CD4-positive, alpha-beta T cell (primary cell): ENCODE data around the gene IRX3. TPM values are rescaled to one million over a fixed set of nuclear protein-coding genes. Genes with fewer than 3 reads are reported as not detected.
"Not testable (repeated sequence)": the region's sequence is repeated elsewhere in the genome, so short reads cannot be mapped to it uniquely, and the experiment has no call there.

Source experiments
- ATAC-seq: fragments of 200-7000 bp; cut with Tn5 transposase; one replicate; pipeline ENCODE4 v1.10.0; 2022; ENCODE audit warnings: mild to moderate bottlenecking; ENCODE audit not compliant: poor library complexity
- CTCF ChIA-PET: fragments of 350-600 bp; sonication (Branson Sonifier 250); formaldehyde crosslinking; loops from one replicate; lab custom pipeline; 2021; ENCODE audit warnings: antibody characterized with exemption, inconsistent platforms; lab: Charles Lee
- POLR2A ChIA-PET: fragments of 350-600 bp; sonication (Branson Sonifier 250); formaldehyde crosslinking; loops from one replicate; lab custom pipeline; 2021; ENCODE audit warnings: antibody characterized with exemption, inconsistent platforms; lab: Charles Lee
- DNase-seq, 14 experiments: peaks; one replicate each; pipeline ENCODE4 v3.0.0-alpha.2; 2013 to 2020; ENCODE audit warnings: mixed read lengths in 2 of 14
- H3K27ac ChIP-seq, 2 donors: one replicate each; pipeline versions ENCODE4 v1.5.1 to v1.7.0; 2013; ENCODE audit warnings: low read length in 2 of 2, low read depth in 1 of 2, mild to moderate bottlenecking in 1 of 2
- H3K27me3 ChIP-seq, 2 experiments: 1 replicate in 1 of 2; 2 replicates in 1 of 2; pipeline versions ENCODE4 v1.6.1 to v1.7.0; 2013; ENCODE audit warnings: low read length in 2 of 2, control low read depth in 1 of 2, mild to moderate bottlenecking in 1 of 2, moderate library complexity in 1 of 2; ENCODE audit not compliant: insufficient read depth in 2 of 2, control insufficient read depth in 1 of 2
- H3K36me3 ChIP-seq: one replicate; pipeline ENCODE4 v1.6.1; 2013; ENCODE audit warnings: low read length, control low read depth; ENCODE audit not compliant: insufficient read depth
- H3K4me1 ChIP-seq: one replicate; pipeline ENCODE4 v1.6.1; 2013; ENCODE audit warnings: low read length, control low read depth; ENCODE audit not compliant: insufficient read depth
- H3K4me3 ChIP-seq: one replicate; pipeline ENCODE4 v1.5.1; 2013; ENCODE audit warnings: mild to moderate bottlenecking, low read length, moderate library complexity
- H3K9me3 ChIP-seq, 2 experiments: 1 replicate in 1 of 2; 2 replicates in 1 of 2; pipeline versions ENCODE4 v1.6.1 to v1.7.0; 2013; ENCODE audit warnings: low read length in 2 of 2, mild to moderate bottlenecking in 2 of 2, control low read depth in 1 of 2, moderate library complexity in 1 of 2; ENCODE audit not compliant: control insufficient read depth in 1 of 2, insufficient read depth in 1 of 2
- H3K27ac Mint-ChIP-seq: one replicate; pipeline ENCODE4 v1.8.0; 2020; ENCODE audit warnings: mixed read lengths
- H3K27me3 Mint-ChIP-seq: one replicate; pipeline ENCODE4 v1.8.0; 2021; ENCODE audit warnings: mixed read lengths
- H3K36me3 Mint-ChIP-seq: one replicate; pipeline ENCODE4 v1.8.0; 2021; ENCODE audit warnings: low read depth, mixed read lengths
- H3K4me1 Mint-ChIP-seq: one replicate; pipeline ENCODE4 v1.8.0; 2021; ENCODE audit warnings: low read depth, mixed read lengths
- H3K4me3 Mint-ChIP-seq: one replicate; pipeline ENCODE4 v1.8.0; 2020; ENCODE audit warnings: mild to moderate bottlenecking, mixed read lengths
- H3K9me3 Mint-ChIP-seq: one replicate; pipeline ENCODE4 v1.8.0; 2020; ENCODE audit warnings: mixed read lengths
- intact Hi-C, 2 experiments: fragments of 100-400 bp; cut with DNase I in 1 of 2; cut with micrococcal nuclease in 1 of 2; formaldehyde crosslinking; loops; one replicate each; pipeline versions ENCODE4 v1.15.1 to v1.9.0; 2023 to 2025; cut with DNase I, micrococcal nuclease
- total RNA-seq, 174 experiments: library from RNA in 2 of 174; stranded (reverse) in 2 of 174; gene quantifications; one replicate each; pipeline ENCODE4 v1.2.3 and lab custom pipeline; 2021 to 2026
- TF ChIP-seq, protein P1 (sequence below): fragments of 200-600 bp; IDR thresholded peaks from one replicate; pipeline ENCODE4 v1.8.0; 2022; ENCODE audit warnings: antibody characterized with exemption, mild to moderate bottlenecking

The IRX3 gene
- total RNA-seq, 2 experiments from 2014 or later = not detected

DNA sequence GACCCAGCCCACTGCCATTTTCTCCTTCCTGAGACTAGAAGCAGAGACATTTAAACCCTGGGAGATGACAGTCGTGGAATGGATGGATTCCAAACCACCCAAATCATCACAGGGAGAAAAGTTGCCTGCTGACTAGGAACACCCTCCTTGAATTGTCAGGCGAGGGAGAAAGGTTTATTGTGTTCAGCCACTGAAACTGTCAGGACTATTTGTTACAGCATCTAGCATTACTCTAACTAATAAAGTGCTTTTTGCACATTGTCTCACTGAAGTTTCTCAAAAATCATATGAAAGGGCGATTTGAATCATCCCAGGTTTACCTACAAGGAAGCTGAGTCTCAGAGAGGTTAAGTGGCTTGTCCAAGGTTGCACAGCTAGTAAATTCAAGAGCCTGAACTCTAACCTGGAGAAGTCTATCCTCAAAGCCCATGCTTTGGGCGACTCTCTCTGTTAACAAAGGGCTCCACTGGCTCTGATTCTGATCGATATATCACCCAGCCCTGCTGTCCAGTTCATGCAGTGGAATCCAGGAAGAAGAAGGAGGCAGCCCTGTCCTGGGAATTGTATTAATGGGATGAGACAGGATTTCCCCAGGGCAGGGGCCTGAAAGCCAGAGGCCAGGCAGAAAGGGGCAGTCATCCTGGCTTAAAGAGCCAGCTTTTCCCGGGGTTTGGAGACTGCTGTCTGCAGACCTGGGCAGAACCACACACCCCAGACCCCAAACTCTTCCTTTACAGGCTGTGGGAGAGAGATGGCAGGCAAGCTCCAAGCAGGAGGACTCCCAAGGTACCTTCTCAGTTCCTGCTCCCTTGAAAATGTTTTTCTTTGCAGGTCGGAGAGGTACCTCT is 37.5 kb downstream of the IRX3 start:
- Histone ChIP-seq H3K27ac (no peak overlapping the region), H3K27me3 (peaks cover 0 to 4% of the 10 kb centered on the region in 2 experiments), H3K4me3 (no peak overlapping the region), H3K9me3 (peaks cover 0 to 10% of the 10 kb centered on the region in 2 experiments), H3K4me1 (no peaks in the 10 kb centered on the region), H3K36me3 (no peaks in the 10 kb centered on the region)
- TF ChIP-seq, protein P1, sequence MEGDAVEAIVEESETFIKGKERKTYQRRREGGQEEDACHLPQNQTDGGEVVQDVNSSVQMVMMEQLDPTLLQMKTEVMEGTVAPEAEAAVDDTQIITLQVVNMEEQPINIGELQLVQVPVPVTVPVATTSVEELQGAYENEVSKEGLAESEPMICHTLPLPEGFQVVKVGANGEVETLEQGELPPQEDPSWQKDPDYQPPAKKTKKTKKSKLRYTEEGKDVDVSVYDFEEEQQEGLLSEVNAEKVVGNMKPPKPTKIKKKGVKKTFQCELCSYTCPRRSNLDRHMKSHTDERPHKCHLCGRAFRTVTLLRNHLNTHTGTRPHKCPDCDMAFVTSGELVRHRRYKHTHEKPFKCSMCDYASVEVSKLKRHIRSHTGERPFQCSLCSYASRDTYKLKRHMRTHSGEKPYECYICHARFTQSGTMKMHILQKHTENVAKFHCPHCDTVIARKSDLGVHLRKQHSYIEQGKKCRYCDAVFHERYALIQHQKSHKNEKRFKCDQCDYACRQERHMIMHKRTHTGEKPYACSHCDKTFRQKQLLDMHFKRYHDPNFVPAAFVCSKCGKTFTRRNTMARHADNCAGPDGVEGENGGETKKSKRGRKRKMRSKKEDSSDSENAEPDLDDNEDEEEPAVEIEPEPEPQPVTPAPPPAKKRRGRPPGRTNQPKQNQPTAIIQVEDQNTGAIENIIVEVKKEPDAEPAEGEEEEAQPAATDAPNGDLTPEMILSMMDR = no peak
- intact Hi-C loops = no loop called here
- Mint-ChIP-seq H3K9me3 (no peaks in the 10 kb centered on the region), H3K4me3 (no peak overlapping the region), H3K27ac (no peak overlapping the region), H3K36me3 (no peaks in the 10 kb centered on the region), H3K27me3 (peaks cover 2% of the 10 kb centered on the region), H3K4me1 (no peaks in the 10 kb centered on the region)
- ATAC-seq (no peak), DNase-seq (no peak)
- POLR2A ChIA-PET = no interaction called here
- CTCF ChIA-PET = no interaction called here

DNA sequence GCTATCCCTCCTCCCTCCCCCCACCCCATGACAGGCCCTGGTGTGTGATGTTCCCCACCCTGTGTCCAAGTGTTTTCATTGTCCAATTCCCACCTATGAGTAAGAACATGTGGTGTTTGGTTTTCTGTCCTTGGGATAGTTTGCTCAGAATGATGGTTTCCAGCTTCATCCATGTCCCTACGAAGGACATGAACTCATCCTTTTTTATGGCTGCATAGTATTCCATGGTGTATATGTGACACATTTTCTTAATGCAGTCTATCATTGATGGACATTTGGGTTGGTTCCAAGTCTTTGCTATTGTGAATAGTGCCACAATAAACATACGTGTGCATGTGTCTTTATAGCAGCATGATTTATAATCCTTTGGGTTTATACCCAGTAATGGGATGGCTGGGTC is 38.9 kb downstream of the IRX3 start:
- H3K4me3 Mint-ChIP-seq, ATAC-seq, H3K27ac Mint-ChIP-seq, POLR2A ChIA-PET, H3K9me3 Mint-ChIP-seq, intact Hi-C loops, CTCF ChIA-PET, H3K27me3 Mint-ChIP-seq, H3K27me3 ChIP-seq, H3K4me1 Mint-ChIP-seq, H3K36me3 ChIP-seq, DNase-seq, H3K36me3 Mint-ChIP-seq, H3K4me3 ChIP-seq, H3K9me3 ChIP-seq, H3K27ac ChIP-seq, H3K4me1 ChIP-seq: not testable (repeated sequence)

DNA sequence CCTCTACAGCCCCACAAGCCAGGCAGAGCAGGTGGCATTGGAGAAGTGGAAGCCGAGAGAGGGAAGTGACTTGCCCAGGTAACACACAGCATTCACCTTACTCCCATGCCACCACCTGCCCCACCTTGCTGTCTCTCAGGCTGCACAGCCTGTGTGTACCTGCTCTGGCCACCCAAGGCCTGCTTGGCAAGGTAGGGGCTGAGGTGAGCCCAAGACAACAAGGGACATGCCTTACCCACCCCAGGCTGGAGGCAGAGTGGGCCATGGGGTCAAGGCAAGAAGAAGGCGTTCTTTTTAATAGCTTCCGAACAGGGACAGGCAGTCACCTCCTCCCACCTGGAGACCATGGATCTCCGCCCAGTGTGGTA is 40.1 kb downstream of the IRX3 start:
- DNase-seq = no peak
- TF ChIP-seq, protein P1 = no peak

More for the DNA sequence above, 40.1 kb downstream of the IRX3 start:
- H3K36me3 ChIP-seq = no peaks in the 10 kb centered on the region
- H3K4me1 ChIP-seq = no peaks in the 10 kb centered on the region
- H3K4me3 Mint-ChIP-seq = no peak overlapping the region
- no peaks in the 10 kb centered on the region for H3K9me3 ChIP-seq
- no peaks in the 10 kb centered on the region for H3K9me3 Mint-ChIP-seq
- intact Hi-C loops = no loop called here
- no peak overlapping the region for H3K4me3 ChIP-seq
- H3K4me1 Mint-ChIP-seq = no peaks in the 10 kb centered on the region
- no peak overlapping the region for H3K27ac Mint-ChIP-seq
- ATAC-seq = no peak
- CTCF ChIA-PET = no interaction called here
- H3K27ac ChIP-seq = no peak overlapping the region
- POLR2A ChIA-PET = no interaction called here
- H3K27me3 ChIP-seq = peaks cover 0 to 2% of the 10 kb centered on the region in 2 experiments
- no peaks in the 10 kb centered on the region for H3K27me3 Mint-ChIP-seq
- H3K36me3 Mint-ChIP-seq = no peaks in the 10 kb centered on the region
